H54 (cell line): Measurements from ENCODE around the gene LPCAT1.
"Not testable (repeated sequence)": the region's sequence is repeated elsewhere in the genome, so short reads cannot be mapped to it uniquely, and the experiment has no call there.

Experiments
- DNase-seq: peaks from one replicate; pipeline ENCODE4 v3.0.0; 2011; ENCODE audit warnings: low spot score, mixed read lengths; ENCODE audit not compliant: insufficient read length
- FAIRE-seq: peaks from 3 replicates; lab custom pipeline; 2011; peaks lifted over from hg19 to GRCh38; lab: Jason Lieb, UNC
- POLR2A ChIP-seq: IDR thresholded peaks from 2 replicates; pipeline ENCODE4 v1.6.1; 2011; ENCODE audit warnings: low read depth, mild to moderate bottlenecking, low read length

LPCAT1 gene

GRCh38 chr5:1429496-1429895 is 94.3 kb downstream of the LPCAT1 start:
- DNase-seq, result no peak
- no peak for FAIRE-seq
- TF ChIP-seq POLR2A, result no peak

GRCh38 chr5:1429066-1429465 is 94.7 kb downstream of the LPCAT1 start:
- DNase-seq (no peak), FAIRE-seq (no peak)
- no peak for TF ChIP-seq POLR2A

GRCh38 chr5:1428107-1428506 is 95.7 kb downstream of the LPCAT1 start:
- DNase-seq, result no peak
- FAIRE-seq, result no peak
- TF ChIP-seq POLR2A, result no peak

- FAIRE-seq (no peak), DNase-seq (no peak)
- no peak for TF ChIP-seq POLR2A
These were observed 99.0 kb downstream of the LPCAT1 start for GRCh38 chr5:1424716-1425115.

GRCh38 chr5:1423901-1424603 is 99.7 kb downstream of the LPCAT1 start:
- FAIRE-seq, result no peak
- TF ChIP-seq POLR2A, result no peak
- DNase-seq, result no peak

GRCh38 chr5:1422522-1422921 is 101.2 kb downstream of the LPCAT1 start:
- not testable (repeated sequence) for DNase-seq, FAIRE-seq

GRCh38 chr5:1421521-1422341 is 102.0 kb downstream of the LPCAT1 start:
- no peak for FAIRE-seq
- TF ChIP-seq POLR2A, result no peak
- no peak for DNase-seq

- FAIRE-seq, result no peak
- TF ChIP-seq POLR2A, result no peak
- DNase-seq, result no peak
These were observed 103.3 kb downstream of the LPCAT1 start for GRCh38 chr5:1420211-1421195.

- FAIRE-seq (no peak), DNase-seq (no peak)
- TF ChIP-seq POLR2A, result no peak
These were observed 104.1 kb downstream of the LPCAT1 start for GRCh38 chr5:1419476-1420210.

- TF ChIP-seq POLR2A, result no peak
- DNase-seq, result no peak
- FAIRE-seq, result no peak
These were observed 104.9 kb downstream of the LPCAT1 start for GRCh38 chr5:1418921-1419280.

GRCh38 chr5:1418238-1418920 is 105.4 kb downstream of the LPCAT1 start:
- no peak for TF ChIP-seq POLR2A
- FAIRE-seq, result no peak
- no peak for DNase-seq

- no peak for DNase-seq
- FAIRE-seq, result no peak
- no peak for TF ChIP-seq POLR2A
These were observed 106.1 kb downstream of the LPCAT1 start for GRCh38 chr5:1417586-1418225.
